ENCODE data around the gene HARS1. TPM values are rescaled to one million over a fixed set of nuclear protein-coding genes. Genes with fewer than 3 reads are reported as not detected.

HARS1 gene
- total RNA-seq, 2 donors from 2014 or later, result 48.0 to 52.1 TPM

- H3K9me3 Mint-ChIP-seq, result no peaks in the 10 kb centered on the region
- Histone ChIP-seq H3K4me3 (ENCODE audit: low read length) (no peak overlapping the region), H3K27me3 (ENCODE audit: control insufficient read depth, insufficient read depth, low read length, poor library complexity, severe bottlenecking) (no peaks in the 10 kb centered on the region), H3K27ac (ENCODE audit: low read depth, low read length) (no peak overlapping the region), H3K36me3 (ENCODE audit: control insufficient read depth, insufficient read depth, low read length) (peaks cover 80% of the 10 kb centered on the region), H3K9ac (ENCODE audit: extremely low read depth, low read length, poor library complexity, severe bottlenecking) (no peak overlapping the region), H3K4me1 (ENCODE audit: control insufficient read depth, insufficient read depth, low read length) (no peaks in the 10 kb centered on the region), H3K9me3 (ENCODE audit: control insufficient read depth, low read length) (no peaks in the 10 kb centered on the region)
- no peak for DNase-seq
- no peaks in the 10 kb centered on the region for H3K4me1 Mint-ChIP-seq
- TF ChIP-seq CTCF (conservative IDR thresholded peaks at IDR 0.05), result no peak
- WGBS, 2 experiments (ENCODE audit: insufficient coverage in 1 of 2, insufficient read length in 1 of 2), result 97 to 100% methylated on average over 2 to 3 of the region's 3 CpGs
- no peaks in the 10 kb centered on the region for H3K27me3 Mint-ChIP-seq (ENCODE audit: insufficient read depth)
- H3K36me3 Mint-ChIP-seq (ENCODE audit: low read depth), result peaks cover 72% of the 10 kb centered on the region
- no peak overlapping the region for H3K27ac Mint-ChIP-seq
- H3K4me3 Mint-ChIP-seq, result no peak overlapping the region
These were observed 13.2 kb downstream of the HARS1 start for GRCh38 chr5:140677947-140678346.

GRCh38 chr5:140674629-140675028 is 16.5 kb downstream of the HARS1 start:
- 95% methylated on average over 3 to 4 of the region's 4 CpGs for whole genome bisulfite sequencing, 2 experiments (ENCODE audit: insufficient coverage in 1 of 2, insufficient read length in 1 of 2)
- H3K4me1 Mint-ChIP-seq, result peaks cover 2% of the 10 kb centered on the region
- no peak for TF ChIP-seq CTCF (conservative IDR thresholded peaks at IDR 0.05)
- peak overlapping the region; percentile 19 for H3K27ac Mint-ChIP-seq
- no peaks in the 10 kb centered on the region for H3K27me3 ChIP-seq (ENCODE audit: control insufficient read depth, insufficient read depth, low read length, poor library complexity, severe bottlenecking)
- no peaks in the 10 kb centered on the region for H3K9me3 Mint-ChIP-seq
- no peaks in the 10 kb centered on the region for H3K27me3 Mint-ChIP-seq (ENCODE audit: insufficient read depth)
- no peak for DNase-seq
- H3K4me1 ChIP-seq (ENCODE audit: control insufficient read depth, insufficient read depth, low read length), result no peaks in the 10 kb centered on the region
- H3K9ac ChIP-seq (ENCODE audit: extremely low read depth, low read length, poor library complexity, severe bottlenecking), result no peak overlapping the region
- H3K4me3 Mint-ChIP-seq, result no peak overlapping the region
- H3K36me3 ChIP-seq (ENCODE audit: control insufficient read depth, insufficient read depth, low read length), result peaks cover 64% of the 10 kb centered on the region
- H3K4me3 ChIP-seq (ENCODE audit: low read length), result no peak overlapping the region
- peaks cover 69% of the 10 kb centered on the region for H3K36me3 Mint-ChIP-seq (ENCODE audit: low read depth)
- no peaks in the 10 kb centered on the region for H3K9me3 ChIP-seq (ENCODE audit: control insufficient read depth, low read length)
- no peak overlapping the region for H3K27ac ChIP-seq (ENCODE audit: low read depth, low read length)

GRCh38 chr5:140674211-140674610 is 17.0 kb downstream of the HARS1 start:
- WGBS, 2 experiments (ENCODE audit: insufficient coverage in 1 of 2, insufficient read length in 1 of 2), result 80 to 100% methylated on average over 1 to 2 of the region's 2 CpGs
- peak overlapping the region; percentile 29 for H3K27ac Mint-ChIP-seq
- peaks cover 64% of the 10 kb centered on the region for H3K36me3 ChIP-seq (ENCODE audit: control insufficient read depth, insufficient read depth, low read length)
- H3K27ac ChIP-seq (ENCODE audit: low read depth, low read length), result no peak overlapping the region
- peaks cover 69% of the 10 kb centered on the region for H3K36me3 Mint-ChIP-seq (ENCODE audit: low read depth)
- no peak for DNase-seq
- no peak overlapping the region for H3K9ac ChIP-seq (ENCODE audit: extremely low read depth, low read length, poor library complexity, severe bottlenecking)
- no peaks in the 10 kb centered on the region for H3K27me3 Mint-ChIP-seq (ENCODE audit: insufficient read depth)
- no peaks in the 10 kb centered on the region for H3K9me3 ChIP-seq (ENCODE audit: control insufficient read depth, low read length)
- H3K4me3 ChIP-seq (ENCODE audit: low read length), result no peak overlapping the region
- no peak overlapping the region for H3K4me3 Mint-ChIP-seq
- H3K9me3 Mint-ChIP-seq, result no peaks in the 10 kb centered on the region
- no peaks in the 10 kb centered on the region for H3K4me1 ChIP-seq (ENCODE audit: control insufficient read depth, insufficient read depth, low read length)
- no peaks in the 10 kb centered on the region for H3K27me3 ChIP-seq (ENCODE audit: control insufficient read depth, insufficient read depth, low read length, poor library complexity, severe bottlenecking)
- no peak for TF ChIP-seq CTCF (conservative IDR thresholded peaks at IDR 0.05)
- peaks cover 2% of the 10 kb centered on the region for H3K4me1 Mint-ChIP-seq

Data from endodermal cell (in vitro differentiated cells).